Neuron (in vitro differentiated cells): ENCODE measurements around the gene EPHB1.

Source experiments
- H2AFZ ChIP-seq: one replicate; pipeline ENCODE4 v1.6.1; 2013; ENCODE audit warnings: low read depth, mild to moderate bottlenecking, inconsistent platforms, low read length, moderate library complexity
- H3K27me3 ChIP-seq: one replicate; pipeline ENCODE4 v1.6.1; 2013; ENCODE audit warnings: low read length; ENCODE audit not compliant: insufficient read depth
- H3K36me3 ChIP-seq: one replicate; pipeline ENCODE4 v1.6.1; 2013; ENCODE audit warnings: low read length; ENCODE audit not compliant: insufficient read depth
- H3K4me1 ChIP-seq: one replicate; pipeline ENCODE4 v1.6.1; 2013; ENCODE audit warnings: low read length; ENCODE audit not compliant: insufficient read depth
- H3K4me3 ChIP-seq: 2 replicates; pipeline ENCODE4 v1.5.1; 2013; ENCODE audit warnings: mild to moderate bottlenecking, low read length, moderate library complexity
- H3K9me3 ChIP-seq: one replicate; pipeline ENCODE4 v1.6.1; 2013; ENCODE audit warnings: low read length

EPHB1 gene

GRCh38 chr3:135068011-135068410 is 273.0 kb downstream of the EPHB1 start:
- no peaks in the 10 kb centered on the region for H3K27me3 ChIP-seq
- no peaks in the 10 kb centered on the region for H3K4me1 ChIP-seq
- no peak overlapping the region for H2AFZ ChIP-seq
- H3K36me3 ChIP-seq: no peaks in the 10 kb centered on the region
- no peaks in the 10 kb centered on the region for H3K9me3 ChIP-seq
- H3K4me3 ChIP-seq: no peak overlapping the region

GRCh38 chr3:135069406-135069805 is 274.3 kb downstream of the EPHB1 start:
- Histone ChIP-seq H3K4me3 (no peak overlapping the region), H3K27me3 (no peaks in the 10 kb centered on the region), H3K36me3 (no peaks in the 10 kb centered on the region), H3K4me1 (no peaks in the 10 kb centered on the region), H2AFZ (no peak overlapping the region), H3K9me3 (no peaks in the 10 kb centered on the region)

GRCh38 chr3:135071483-135071882 is 276.4 kb downstream of the EPHB1 start:
- H3K4me1 ChIP-seq: no peaks in the 10 kb centered on the region
- H3K9me3 ChIP-seq: no peaks in the 10 kb centered on the region
- no peaks in the 10 kb centered on the region for H3K36me3 ChIP-seq
- H3K4me3 ChIP-seq: no peak overlapping the region
- H2AFZ ChIP-seq: no peak overlapping the region
- H3K27me3 ChIP-seq: no peaks in the 10 kb centered on the region

- H3K9me3 ChIP-seq: no peaks in the 10 kb centered on the region
- no peaks in the 10 kb centered on the region for H3K4me1 ChIP-seq
- no peaks in the 10 kb centered on the region for H3K36me3 ChIP-seq
- H3K4me3 ChIP-seq: no peak overlapping the region
- H2AFZ ChIP-seq: no peak overlapping the region
- H3K27me3 ChIP-seq: no peaks in the 10 kb centered on the region
Measured at GRCh38 chr3:135072431-135072830, 277.4 kb downstream of the EPHB1 start.

- Histone ChIP-seq H3K36me3 (no peaks in the 10 kb centered on the region), H2AFZ (no peak overlapping the region), H3K4me1 (no peaks in the 10 kb centered on the region), H3K9me3 (no peaks in the 10 kb centered on the region), H3K27me3 (no peaks in the 10 kb centered on the region), H3K4me3 (no peak overlapping the region)
Measured at GRCh38 chr3:135075157-135075556, 280.1 kb downstream of the EPHB1 start.

GRCh38 chr3:135076341-135076740 is 281.3 kb downstream of the EPHB1 start:
- no peaks in the 10 kb centered on the region for H3K9me3 ChIP-seq
- H3K4me1 ChIP-seq: no peaks in the 10 kb centered on the region
- no peaks in the 10 kb centered on the region for H3K36me3 ChIP-seq
- H3K4me3 ChIP-seq: no peak overlapping the region
- no peaks in the 10 kb centered on the region for H3K27me3 ChIP-seq
- no peak overlapping the region for H2AFZ ChIP-seq

- Histone ChIP-seq H3K36me3 (no peaks in the 10 kb centered on the region), H3K27me3 (no peaks in the 10 kb centered on the region), H3K4me3 (no peak overlapping the region), H3K4me1 (no peaks in the 10 kb centered on the region), H2AFZ (no peak overlapping the region), H3K9me3 (no peaks in the 10 kb centered on the region)
Measured at GRCh38 chr3:135077186-135077585, 282.1 kb downstream of the EPHB1 start.

GRCh38 chr3:135078283-135078682 is 283.2 kb downstream of the EPHB1 start:
- Histone ChIP-seq H2AFZ (no peak overlapping the region), H3K4me3 (no peak overlapping the region), H3K27me3 (no peaks in the 10 kb centered on the region), H3K36me3 (no peaks in the 10 kb centered on the region), H3K4me1 (no peaks in the 10 kb centered on the region), H3K9me3 (no peaks in the 10 kb centered on the region)

- no peaks in the 10 kb centered on the region for H3K4me1 ChIP-seq
- no peaks in the 10 kb centered on the region for H3K36me3 ChIP-seq
- H3K9me3 ChIP-seq: no peaks in the 10 kb centered on the region
- no peaks in the 10 kb centered on the region for H3K27me3 ChIP-seq
- no peak overlapping the region for H2AFZ ChIP-seq
- H3K4me3 ChIP-seq: no peak overlapping the region
Measured at GRCh38 chr3:135079095-135079494, 284.0 kb downstream of the EPHB1 start.

GRCh38 chr3:135081451-135081850 is 286.4 kb downstream of the EPHB1 start:
- Histone ChIP-seq H3K4me3 (no peak overlapping the region), H2AFZ (no peak overlapping the region), H3K4me1 (no peaks in the 10 kb centered on the region), H3K9me3 (no peaks in the 10 kb centered on the region), H3K27me3 (no peaks in the 10 kb centered on the region), H3K36me3 (no peaks in the 10 kb centered on the region)

- Histone ChIP-seq H3K4me3 (no peak overlapping the region), H3K4me1 (no peaks in the 10 kb centered on the region), H3K36me3 (no peaks in the 10 kb centered on the region), H3K27me3 (no peaks in the 10 kb centered on the region), H3K9me3 (no peaks in the 10 kb centered on the region), H2AFZ (no peak overlapping the region)
Measured at GRCh38 chr3:135081856-135082434, 286.9 kb downstream of the EPHB1 start.

- H2AFZ ChIP-seq: no peak overlapping the region
- no peaks in the 10 kb centered on the region for H3K36me3 ChIP-seq
- no peaks in the 10 kb centered on the region for H3K4me1 ChIP-seq
- no peaks in the 10 kb centered on the region for H3K27me3 ChIP-seq
- H3K4me3 ChIP-seq: no peak overlapping the region
- no peaks in the 10 kb centered on the region for H3K9me3 ChIP-seq
Measured at GRCh38 chr3:135082706-135083105, 287.6 kb downstream of the EPHB1 start.

GRCh38 chr3:135083179-135083578 is 288.1 kb downstream of the EPHB1 start:
- Histone ChIP-seq H3K27me3 (no peaks in the 10 kb centered on the region), H3K9me3 (no peaks in the 10 kb centered on the region), H3K36me3 (no peaks in the 10 kb centered on the region), H3K4me1 (no peaks in the 10 kb centered on the region), H2AFZ (no peak overlapping the region), H3K4me3 (no peak overlapping the region)

- Histone ChIP-seq H3K9me3 (no peaks in the 10 kb centered on the region), H3K36me3 (no peaks in the 10 kb centered on the region), H3K27me3 (no peaks in the 10 kb centered on the region), H2AFZ (no peak overlapping the region), H3K4me3 (no peak overlapping the region), H3K4me1 (no peaks in the 10 kb centered on the region)
Measured at GRCh38 chr3:135083756-135084155, 288.7 kb downstream of the EPHB1 start.
